Endometrial microvascular endothelial cells (primary cell): Measurements from ENCODE around the gene TRIM32. TPM values are rescaled to one million over a fixed set of nuclear protein-coding genes. Genes with fewer than 3 reads are reported as not detected.
"Not testable (repeated sequence)": the region's sequence is repeated elsewhere in the genome, so short reads cannot be mapped to it uniquely, and the experiment has no call there.

Experiments used
- in situ Hi-C: cut with HindIII; loops from 2 replicates; pipeline ENCODE4 v1.10.0; 2017; ENCODE audit warnings: low sequenced_read_pairs, low pct_unique_long_range_greater_than_20kb; ENCODE audit errors: inconsistent ontology term
- total RNA-seq: library from RNA; depleted of rRNA; stranded (reverse); fragments of >200 nt; gene quantifications from one replicate; pipeline ENCODE4 v1.2.3, GENCODE V29; 2015; ENCODE audit errors: inconsistent ontology term

The TRIM32 gene
- total RNA-seq, 1 donor from 2014 or later, result 18.4 TPM

DNA sequence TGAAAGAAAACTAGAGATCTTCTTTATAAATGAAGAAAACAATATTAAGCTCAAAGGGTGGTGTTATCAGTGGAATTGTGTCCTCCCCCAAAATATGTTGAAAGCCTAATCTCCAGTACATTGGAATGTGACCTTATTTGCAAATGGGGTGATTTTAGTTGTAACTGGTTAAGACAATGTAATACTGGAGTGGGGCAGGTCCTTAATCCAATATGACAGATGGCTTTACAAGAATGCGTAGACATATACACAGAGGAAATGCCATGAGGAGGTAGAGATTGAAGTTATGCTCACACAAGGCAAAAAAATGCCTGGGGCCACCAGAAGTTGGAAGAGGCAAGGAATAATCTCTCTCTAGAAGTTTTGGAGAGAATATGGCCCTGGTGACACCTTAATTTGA lies 13.7 kb upstream of the TRIM32 start:
- in situ Hi-C loops, result no loop called here

- in situ Hi-C loops, result no loop called here
These were observed 12.7 kb upstream of the TRIM32 start for GRCh38 chr9:116674210-116674980.

GRCh38 chr9:116683535-116683934 lies 3.6 kb upstream of the TRIM32 start:
- in situ Hi-C loops, result no loop called here

GRCh38 chr9:116685166-116685565 lies 1.9 kb upstream of the TRIM32 start:
- in situ Hi-C loops, result no loop called here

DNA sequence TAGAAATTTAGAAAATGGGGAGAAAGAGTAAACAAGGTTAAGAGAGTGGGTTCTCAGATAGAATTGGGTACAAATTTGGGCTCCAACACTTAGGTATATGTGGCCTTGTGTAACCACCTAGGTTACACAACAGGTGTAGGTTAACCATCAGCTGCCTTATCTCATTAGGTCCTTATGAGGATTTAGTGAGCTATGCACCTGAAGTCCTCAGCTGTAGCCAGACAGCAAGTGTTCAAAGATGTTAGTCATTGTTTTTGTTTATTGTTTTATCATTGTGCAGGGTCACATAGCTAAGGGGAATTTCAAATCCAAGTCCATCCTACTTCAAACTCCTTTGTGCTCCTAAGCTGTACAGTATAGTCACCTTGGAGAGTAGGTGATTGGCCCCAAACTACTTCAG lies 970 bp upstream of the TRIM32 start:
- in situ Hi-C loops, result no loop called here

DNA sequence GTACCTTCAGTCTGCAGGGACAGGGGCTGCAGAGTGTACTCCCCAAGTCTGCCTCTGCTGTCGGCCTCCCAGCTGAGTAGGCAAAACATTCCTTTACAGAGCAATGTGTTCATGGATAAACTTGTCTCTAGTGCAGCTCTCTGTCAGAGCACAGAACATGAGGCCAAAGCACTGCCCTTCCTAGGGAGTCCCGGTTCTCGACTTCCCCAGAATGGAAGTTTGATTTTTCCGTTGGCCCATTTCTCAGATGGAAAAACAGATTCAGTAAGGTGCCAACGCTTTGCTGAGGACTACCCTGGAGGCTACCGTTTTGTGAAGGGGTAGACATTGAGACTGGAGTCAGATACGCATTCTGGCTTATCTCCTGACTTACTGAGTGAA lies 422 bp upstream of the TRIM32 start:
- in situ Hi-C loops, result no loop called here

GRCh38 chr9:116687754-116688135 lies 640 bp downstream of the TRIM32 start:
- in situ Hi-C loops, result no loop called here

- in situ Hi-C loops, result no loop called here
These were observed 1.8 kb downstream of the TRIM32 start for GRCh38 chr9:116688806-116689485.

DNA sequence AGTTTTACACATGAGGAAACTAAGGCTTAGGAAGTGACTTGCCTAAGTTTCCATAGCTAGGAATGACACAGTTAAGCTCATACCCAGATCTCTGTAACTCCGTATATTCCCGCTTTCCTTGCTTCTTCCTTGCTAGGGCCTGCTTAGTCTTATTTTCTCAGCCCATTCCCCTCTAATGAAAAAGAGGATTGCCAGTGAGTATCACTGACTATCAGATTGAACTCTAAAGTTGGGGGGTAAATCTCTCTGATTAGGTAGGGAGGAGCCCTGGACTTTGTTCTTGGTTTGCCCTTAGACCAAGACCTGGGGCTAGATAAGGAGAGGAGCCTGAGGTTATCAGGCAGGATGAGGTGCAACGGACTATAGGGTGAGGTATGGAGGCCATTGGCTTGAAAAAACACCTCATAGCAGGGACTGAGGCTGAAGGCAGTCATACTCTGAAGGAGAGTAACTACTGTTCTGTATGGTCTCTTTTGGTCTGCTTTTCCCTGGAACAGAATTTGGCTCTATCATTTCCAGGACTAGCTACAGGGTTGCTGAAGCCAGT lies 2.5 kb downstream of the TRIM32 start:
- in situ Hi-C loops, result no loop called here

DNA sequence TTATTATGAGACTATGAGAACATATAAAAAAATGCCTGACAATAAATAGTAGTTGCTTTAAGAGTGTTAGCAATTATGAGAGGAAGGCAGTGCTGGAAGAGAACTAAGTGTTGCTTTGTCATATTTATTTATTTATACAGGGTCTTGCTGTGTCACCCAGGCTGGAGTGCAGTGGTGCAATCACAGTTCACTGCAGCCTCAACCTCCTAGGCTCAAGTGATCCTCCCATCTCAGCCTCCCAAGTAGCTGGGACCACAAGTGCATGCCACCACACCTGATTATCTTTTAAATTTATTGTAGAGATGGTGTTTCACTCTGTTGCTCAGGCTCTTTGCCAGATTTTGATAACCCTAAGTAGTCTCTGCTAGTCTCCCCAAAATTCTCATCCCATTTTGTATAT lies 3.7 kb downstream of the TRIM32 start:
- in situ Hi-C loops, result not testable (repeated sequence)

GRCh38 chr9:116691607-116692006 lies 4.5 kb downstream of the TRIM32 start:
- in situ Hi-C loops, result no loop called here

- in situ Hi-C loops, result no loop called here
These were observed 5.5 kb downstream of the TRIM32 start for GRCh38 chr9:116692616-116693015.

- in situ Hi-C loops, result no loop called here
These were observed 6.2 kb downstream of the TRIM32 start for GRCh38 chr9:116693233-116693731.

GRCh38 chr9:116694785-116695291 lies 7.7 kb downstream of the TRIM32 start:
- in situ Hi-C loops, result no loop called here

DNA sequence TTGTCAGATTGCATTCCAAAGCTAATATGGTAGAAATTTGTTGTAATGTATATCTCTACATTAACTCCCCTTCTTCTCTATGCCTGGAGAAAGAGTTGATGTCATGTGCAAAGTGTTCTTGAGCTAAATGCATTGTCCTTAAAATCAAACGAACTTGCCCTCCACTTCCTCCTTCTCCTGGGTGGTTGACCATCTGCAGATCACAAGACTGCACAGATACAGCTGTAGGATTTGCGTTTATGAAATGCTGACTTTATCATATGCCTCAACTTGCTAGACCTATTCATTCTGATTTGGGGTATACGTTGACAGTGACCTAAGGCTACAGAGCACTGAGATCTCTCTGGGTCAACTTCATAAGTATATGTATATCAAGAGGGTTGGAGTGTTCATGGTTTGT lies 8.3 kb downstream of the TRIM32 start:
- in situ Hi-C loops, result no loop called here

DNA sequence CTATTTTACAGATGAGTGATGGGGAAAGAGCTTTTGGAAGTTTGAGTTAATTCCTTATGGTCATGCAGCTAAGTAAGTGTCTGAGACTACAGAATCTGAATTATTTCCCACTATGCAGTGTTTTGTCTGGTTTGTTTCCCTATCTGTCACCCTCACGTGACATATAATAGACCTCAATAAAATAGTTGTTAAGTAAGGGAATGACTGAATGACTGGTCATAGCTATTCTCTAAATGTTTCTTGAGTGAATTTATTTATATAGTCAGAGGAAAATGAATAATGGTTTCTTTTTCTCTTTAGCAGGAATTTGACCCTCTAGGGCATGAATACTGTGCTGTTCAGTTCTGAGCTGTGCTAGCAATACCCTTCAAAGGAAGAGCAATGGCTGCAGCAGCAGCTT lies 10.3 kb downstream of the TRIM32 start:
- in situ Hi-C loops, result no loop called here

DNA sequence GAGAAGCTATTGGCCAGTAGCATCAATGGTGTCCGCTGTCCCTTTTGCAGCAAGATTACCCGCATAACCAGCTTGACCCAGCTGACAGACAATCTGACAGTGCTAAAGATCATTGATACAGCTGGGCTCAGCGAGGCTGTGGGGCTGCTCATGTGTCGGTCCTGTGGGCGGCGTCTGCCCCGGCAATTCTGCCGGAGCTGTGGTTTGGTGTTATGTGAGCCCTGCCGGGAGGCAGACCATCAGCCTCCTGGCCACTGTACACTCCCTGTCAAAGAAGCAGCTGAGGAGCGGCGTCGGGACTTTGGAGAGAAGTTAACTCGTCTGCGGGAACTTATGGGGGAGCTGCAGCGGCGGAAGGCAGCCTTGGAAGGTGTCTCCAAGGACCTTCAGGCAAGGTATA lies 10.8 kb downstream of the TRIM32 start:
- in situ Hi-C loops, result no loop called here

DNA sequence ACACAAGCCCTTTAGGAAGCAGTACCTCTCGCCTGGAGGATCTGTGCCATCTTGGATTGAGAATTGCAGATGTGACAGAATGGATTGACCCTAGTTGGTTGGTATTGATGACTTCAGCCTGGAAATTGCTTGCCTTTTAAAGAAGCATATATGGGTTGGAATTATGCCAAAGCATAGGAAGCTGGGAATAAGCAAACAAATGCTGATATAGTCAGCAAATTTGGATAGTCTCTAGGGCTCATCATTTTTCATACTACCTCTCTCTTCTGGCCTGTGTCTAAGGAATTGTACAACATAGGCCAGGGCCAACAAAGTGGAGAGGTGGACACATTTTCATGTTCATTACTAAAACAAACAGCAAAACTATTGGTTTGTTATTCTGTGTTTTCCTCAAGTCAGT lies 13.2 kb downstream of the TRIM32 start:
- in situ Hi-C loops, result no loop called here

- in situ Hi-C loops, result no loop called here
These were observed 14.1 kb downstream of the TRIM32 start for GRCh38 chr9:116700882-116701865.
